Adrenal gland (tissue), 12 donors: Measurements from ENCODE around the gene KCNIP3. TPM values are rescaled to one million over a fixed set of nuclear protein-coding genes. Genes with fewer than 3 reads are reported as not detected.
"Not testable (repeated sequence)": the region's sequence is repeated elsewhere in the genome, so short reads cannot be mapped to it uniquely, and the experiment has no call there.

ENCODE experiments used
- DNase-seq, 7 donors: peaks; one replicate each; pipeline ENCODE4 v3.0.0-alpha.2; 2019 to 2020
- H3K27ac ChIP-seq, 5 donors: fragments of 200-600 bp; sonication (generic) in 4 of 5; 1 replicate in 3 of 5; 2 replicates in 2 of 5; pipeline versions ENCODE4 v1.5.1 to v1.8.0; 2016 to 2020; ENCODE audit warnings: mild to moderate bottlenecking in 1 of 5
- H3K27me3 ChIP-seq: fragments of 200-600 bp; 2 replicates; pipeline ENCODE4 v1.8.0; 2021
- H3K36me3 ChIP-seq, 2 donors: fragments of 200-600 bp; replicated peaks in 1 of 2; 1 replicate in 1 of 2; 2 replicates in 1 of 2; pipeline versions ENCODE4 v1.5.1 to v1.8.0; 2018 to 2022
- H3K4me1 ChIP-seq, 2 donors: fragments of 200-600 bp; replicated peaks in 1 of 2; 1 replicate in 1 of 2; 2 replicates in 1 of 2; pipeline versions ENCODE4 v1.5.1 to v1.8.0; 2018 to 2021
- H3K4me3 ChIP-seq, 4 donors: fragments of 200-600 bp; sonication (generic) in 3 of 4; one replicate each; pipeline ENCODE4 v1.5.1; 2016 to 2018
- H3K9me3 ChIP-seq, 3 donors: fragments of 200-600 bp; sonication (generic) in 1 of 3; replicated peaks in 1 of 3; 1 replicate in 2 of 3; 2 replicates in 1 of 3; pipeline versions ENCODE4 v1.5.1 to v1.8.0; 2016 to 2021
- CTCF ChIP-seq, 6 experiments: fragments of 450-650 bp in 4 of 6; fragments of 200-600 bp in 2 of 6; sonication (generic) in 1 of 6; IDR thresholded peaks; 1 replicate in 5 of 6; 2 replicates in 1 of 6; pipeline versions ENCODE4 v1.5.1 to v1.8.0; 2016 to 2021; ENCODE audit warnings: antibody characterized with exemption in 6 of 6, mild to moderate bottlenecking in 2 of 6, moderate library complexity in 1 of 6
- WGBS, 4 donors: extraction: QIAGEN DNeasy Blood & Tissue Kit in 2 of 4; methylation state at CpG; one replicate each; pipeline versions ENCODE4 v1.1.5 to v1.1.7; 2013 to 2017; 5-methylcytosine and 5-hydroxymethylcytosine counted together
- intact Hi-C, 2 donors: fragments of 100-400 bp; cut with DNase I; formaldehyde crosslinking; loops; one replicate each; pipeline versions ENCODE4 v1.14.1 to v1.15.0; 2022 to 2023
- polyA plus RNA-seq, 3 donors: library from polyadenylated mRNA; stranded (reverse); fragments of 200-250 nt in 2 of 3; fragments of 350-450 nt in 1 of 3; fragmentation: Illumina TruSeq in 1 of 3; extraction: RNeasy Lipid Tissue Mini Kit (QIAGEN cat#74804) in 1 of 3; gene quantifications; one replicate each; pipeline ENCODE4 v1.2.3, GENCODE V29; 2013 to 2014
- total RNA-seq, 9 donors: library from RNA; depleted of rRNA in 4 of 9; stranded (reverse); fragments of >200 nt in 4 of 9; fragments of 120-200 nt in 1 of 9; fragmentation: NEBNext Ultra II Directional in 1 of 9; extraction: Animal tissue kit (Norgen Biotek cat#: 25700) in 1 of 9; gene quantifications; one replicate each; pipeline versions ENCODE4 v1.1.0 to v1.2.4, GENCODE V29; 2013 to 2023
- donor health status: healthy with polysubstance abuse.
- donor health status: Bipolar disorder and iron deficiency.
- donor health status: DM: yes; HTN: yes; CAD: no.
- donor health status: DM: no; HTN: no; CAD: no.
- donor health status: DM: no; HTN: no; CAD: no.
- donor health status: DM: yes; HTN: yes; CAD: no.

Gene KCNIP3
- total and polyA plus RNA-seq, 12 donors = 0.54 to 6.3 (median 1.7) TPM

- WGBS, 4 donors = 47 to 61% (median 58%) methylated on average over 6 to 9 of the region's 9 CpGs
- not testable (repeated sequence) for H3K27ac ChIP-seq, H3K36me3 ChIP-seq, H3K4me1 ChIP-seq, H3K4me3 ChIP-seq, H3K27me3 ChIP-seq, H3K9me3 ChIP-seq
- intact Hi-C loops = loop anchor here in 1 of 2 donors (5.0 kb wide), 1 partner anchor 318 kb away; no protein-coding TSS in a partner anchor
- TF ChIP-seq CTCF (IDR thresholded peaks at IDR 0.05) = peak; percentile 73 to 90 (median 82)
- peak; percentile 76 to 90 (median 85) for DNase-seq
Observed at GRCh38 chr2:95414015-95414594, 117.0 kb downstream of the KCNIP3 start.

DNA sequence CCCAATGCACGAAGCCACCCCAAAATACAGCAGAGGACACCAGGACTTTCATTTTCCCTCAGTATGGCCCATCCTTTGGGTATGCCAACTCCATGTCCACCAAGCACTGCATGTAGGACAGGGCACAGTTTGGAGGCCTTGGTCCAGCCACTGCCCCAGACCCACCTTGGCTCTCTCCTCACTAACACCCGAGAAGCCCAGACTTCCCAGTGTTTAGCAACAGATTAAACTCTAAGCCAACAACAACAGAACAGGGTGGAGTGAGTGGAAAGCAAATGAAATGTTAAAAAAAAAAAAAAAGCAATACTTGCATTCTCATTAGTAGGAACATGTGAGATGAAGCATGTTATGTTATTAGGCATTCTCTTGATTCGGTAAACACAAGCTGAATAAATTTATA is 118.0 kb downstream of the KCNIP3 start:
- H3K4me1 ChIP-seq, DNase-seq, H3K27me3 ChIP-seq, H3K4me3 ChIP-seq, H3K9me3 ChIP-seq, H3K27ac ChIP-seq, H3K36me3 ChIP-seq, intact Hi-C loops: not testable (repeated sequence)
- WGBS, 4 donors = 68 to 85% (median 78%) methylated on average over 3 of the region's 3 CpGs

DNA sequence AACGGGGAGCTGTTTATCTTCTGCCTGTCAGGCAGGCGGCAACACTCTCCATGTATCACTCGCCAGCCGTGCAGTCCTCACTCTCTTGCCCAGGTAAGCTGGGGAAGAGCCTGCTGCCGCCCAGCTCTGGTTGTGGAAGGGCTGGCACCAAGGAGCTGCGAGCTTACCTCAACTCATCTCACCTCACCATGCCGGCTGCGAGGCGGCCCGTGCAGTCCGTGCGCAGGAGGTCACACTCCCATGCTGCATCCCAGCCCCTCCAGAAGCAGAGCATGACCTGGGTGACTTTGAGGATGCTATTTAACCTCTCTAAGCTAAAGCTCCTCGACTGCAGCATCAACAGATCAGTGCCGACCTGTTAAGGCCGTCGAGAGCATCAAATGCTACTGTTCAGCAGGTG is 118.4 kb downstream of the KCNIP3 start:
- DNase-seq, H3K27me3 ChIP-seq, H3K27ac ChIP-seq, intact Hi-C loops, H3K4me3 ChIP-seq, H3K36me3 ChIP-seq, H3K9me3 ChIP-seq, H3K4me1 ChIP-seq: not testable (repeated sequence)
- 86 to 92% (median 90%) methylated on average over 4 to 16 of the region's 16 CpGs for WGBS, 4 donors

- H3K9me3 ChIP-seq, H3K27ac ChIP-seq, DNase-seq, H3K4me3 ChIP-seq, H3K36me3 ChIP-seq, H3K27me3 ChIP-seq, intact Hi-C loops, H3K4me1 ChIP-seq: not testable (repeated sequence)
- 35 to 65% (median 54%) methylated on average over 1 to 12 of the region's 30 CpGs for WGBS, 4 donors
Observed at GRCh38 chr2:95427196-95427867, 130.2 kb downstream of the KCNIP3 start.

DNA sequence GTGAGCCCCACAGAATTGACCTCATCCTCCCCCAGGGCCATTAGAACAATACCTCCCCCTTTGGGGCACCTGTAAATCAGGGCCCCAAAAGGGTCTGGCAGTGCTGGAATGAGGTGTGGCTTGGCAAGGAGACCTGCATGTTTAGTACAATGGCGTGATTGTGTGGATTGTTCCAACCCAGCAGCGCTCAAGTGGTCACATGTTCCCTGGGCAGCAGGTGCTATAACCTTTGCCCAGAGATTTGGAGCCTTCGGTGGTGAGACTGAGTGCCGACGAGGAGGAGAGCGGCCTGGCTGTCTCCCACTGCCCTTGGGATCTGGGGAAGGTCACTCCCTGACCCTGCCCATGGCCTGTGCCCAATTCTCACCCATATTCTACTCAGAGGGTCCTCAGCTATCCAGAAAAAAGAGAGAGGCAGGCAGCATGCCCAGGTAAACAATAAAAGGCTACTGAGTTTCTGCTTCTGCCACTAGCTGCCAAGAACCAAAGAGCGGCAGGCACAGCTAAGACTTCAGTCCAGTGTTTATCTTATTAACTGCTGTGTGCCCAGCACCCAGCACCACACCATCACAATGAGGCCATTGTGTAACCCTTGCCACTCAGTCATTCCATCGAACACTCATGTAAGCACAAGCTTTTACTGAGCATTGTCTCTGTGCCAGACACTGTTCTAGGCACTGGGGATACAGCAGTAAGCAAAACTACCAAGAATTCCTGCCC is 132.8 kb downstream of the KCNIP3 start:
- H3K27ac ChIP-seq, H3K4me3 ChIP-seq, DNase-seq, H3K27me3 ChIP-seq, H3K36me3 ChIP-seq, intact Hi-C loops, H3K9me3 ChIP-seq, H3K4me1 ChIP-seq: not testable (repeated sequence)
- no CpG with 5 or more reads among the region's 8 CpGs for WGBS, 4 donors

- H3K27ac ChIP-seq, intact Hi-C loops, DNase-seq: not testable (repeated sequence)
Observed at GRCh38 chr2:95433373-95433772, 136.2 kb downstream of the KCNIP3 start.

GRCh38 chr2:95433973-95434372 is 136.8 kb downstream of the KCNIP3 start:
- intact Hi-C loops = not testable (repeated sequence)
- H3K27ac ChIP-seq = peak overlapping the region in 2 of 5 donors; percentile 24 to 61

More at GRCh38 chr2:95433373-95433772, 136.2 kb downstream of the KCNIP3 start:
- not testable (repeated sequence) for H3K9me3 ChIP-seq, H3K27me3 ChIP-seq, H3K4me1 ChIP-seq, H3K4me3 ChIP-seq, H3K36me3 ChIP-seq
- 60 to 90% (median 70%) methylated on average over 1 of the region's 4 CpGs for WGBS, 4 donors

DNA sequence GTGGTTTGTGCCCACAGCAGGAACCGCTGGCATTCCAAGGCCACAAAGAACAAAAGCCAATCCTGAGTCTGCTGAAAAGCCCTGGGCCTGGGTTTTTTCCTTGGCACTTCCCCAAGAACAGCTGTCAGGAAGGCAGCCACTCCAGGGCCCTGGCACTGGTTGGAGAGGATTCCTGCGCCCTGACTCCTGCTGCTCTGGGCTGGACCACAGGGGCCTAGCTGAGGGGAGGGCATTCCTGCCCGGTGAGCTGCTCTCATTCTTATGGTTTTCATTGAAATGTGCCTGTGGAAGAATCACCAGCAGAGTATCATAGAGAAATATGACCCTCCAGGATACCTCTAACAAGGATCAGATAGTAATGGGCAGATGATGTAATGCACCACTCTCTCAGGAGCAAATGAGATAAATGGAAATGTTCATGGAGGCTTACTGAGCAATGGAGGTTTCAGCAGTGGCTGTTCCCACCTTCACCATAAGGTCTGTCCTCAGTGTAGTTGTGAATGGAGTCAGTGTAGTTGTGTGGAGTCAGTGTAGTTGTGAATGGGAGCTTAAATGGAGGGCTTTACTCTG is 137.4 kb downstream of the KCNIP3 start:
- peak; percentile 35 to 86 (median 81) for DNase-seq
- peak overlapping the region in 1 of 5 donors; percentile 53 for H3K27ac ChIP-seq
- H3K36me3 ChIP-seq, intact Hi-C loops, H3K27me3 ChIP-seq, H3K4me3 ChIP-seq, H3K9me3 ChIP-seq, H3K4me1 ChIP-seq: not testable (repeated sequence)
- 40 to 45% (median 44%) methylated on average over 1 to 2 of the region's 3 CpGs; no CpG with 5 or more reads in 1 of the 4 donors for WGBS, 4 donors

More at GRCh38 chr2:95433973-95434372, 136.8 kb downstream of the KCNIP3 start:
- not testable (repeated sequence) for H3K27me3 ChIP-seq, H3K36me3 ChIP-seq, H3K4me1 ChIP-seq, H3K9me3 ChIP-seq, DNase-seq, H3K4me3 ChIP-seq
- WGBS, 4 donors = 86 to 100% methylated on average over 1 to 2 of the region's 2 CpGs; no CpG with 5 or more reads in 2 of the 4 donors

GRCh38 chr2:95435162-95435871 is 138.2 kb downstream of the KCNIP3 start:
- intact Hi-C loops, H3K4me1 ChIP-seq, H3K27ac ChIP-seq, H3K27me3 ChIP-seq, H3K9me3 ChIP-seq, H3K4me3 ChIP-seq, DNase-seq, H3K36me3 ChIP-seq: not testable (repeated sequence)
- WGBS, 4 donors = no CpG with 5 or more reads among the region's 30 CpGs
